ENCODE measurements around the gene DERL2.

GRCh38 chr17:5508810-5509209 is 22.8 kb upstream of the DERL2 start:
- no peak for TF ChIP-seq SIN3A (IDR thresholded peaks at IDR 0.05; ENCODE audit: borderline replicate concordance, insufficient read depth, low read length)
- TF ChIP-seq POLR2AphosphoS5 (IDR thresholded peaks at IDR 0.05; ENCODE audit: low read depth, low read length) = no peak
- TF ChIP-seq, protein P1, sequence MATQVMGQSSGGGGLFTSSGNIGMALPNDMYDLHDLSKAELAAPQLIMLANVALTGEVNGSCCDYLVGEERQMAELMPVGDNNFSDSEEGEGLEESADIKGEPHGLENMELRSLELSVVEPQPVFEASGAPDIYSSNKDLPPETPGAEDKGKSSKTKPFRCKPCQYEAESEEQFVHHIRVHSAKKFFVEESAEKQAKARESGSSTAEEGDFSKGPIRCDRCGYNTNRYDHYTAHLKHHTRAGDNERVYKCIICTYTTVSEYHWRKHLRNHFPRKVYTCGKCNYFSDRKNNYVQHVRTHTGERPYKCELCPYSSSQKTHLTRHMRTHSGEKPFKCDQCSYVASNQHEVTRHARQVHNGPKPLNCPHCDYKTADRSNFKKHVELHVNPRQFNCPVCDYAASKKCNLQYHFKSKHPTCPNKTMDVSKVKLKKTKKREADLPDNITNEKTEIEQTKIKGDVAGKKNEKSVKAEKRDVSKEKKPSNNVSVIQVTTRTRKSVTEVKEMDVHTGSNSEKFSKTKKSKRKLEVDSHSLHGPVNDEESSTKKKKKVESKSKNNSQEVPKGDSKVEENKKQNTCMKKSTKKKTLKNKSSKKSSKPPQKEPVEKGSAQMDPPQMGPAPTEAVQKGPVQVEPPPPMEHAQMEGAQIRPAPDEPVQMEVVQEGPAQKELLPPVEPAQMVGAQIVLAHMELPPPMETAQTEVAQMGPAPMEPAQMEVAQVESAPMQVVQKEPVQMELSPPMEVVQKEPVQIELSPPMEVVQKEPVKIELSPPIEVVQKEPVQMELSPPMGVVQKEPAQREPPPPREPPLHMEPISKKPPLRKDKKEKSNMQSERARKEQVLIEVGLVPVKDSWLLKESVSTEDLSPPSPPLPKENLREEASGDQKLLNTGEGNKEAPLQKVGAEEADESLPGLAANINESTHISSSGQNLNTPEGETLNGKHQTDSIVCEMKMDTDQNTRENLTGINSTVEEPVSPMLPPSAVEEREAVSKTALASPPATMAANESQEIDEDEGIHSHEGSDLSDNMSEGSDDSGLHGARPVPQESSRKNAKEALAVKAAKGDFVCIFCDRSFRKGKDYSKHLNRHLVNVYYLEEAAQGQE (IDR thresholded peaks at IDR 0.05; ENCODE audit: insufficient read depth in 1 of 2, low read depth in 2 of 2, low read length in 2 of 2) = no peak
